Hematopoietic multipotent progenitor cell treated with erythropoietin and hydrocortisone succinate and interleukin-3 and kit ligand, for 6 days (in vitro differentiated cells): ENCODE measurements around the gene NR2C2AP.

ENCODE experiments used
- DNase-seq: peaks from one replicate; pipeline ENCODE4 v3.0.0-alpha.2; 2015

Gene NR2C2AP

DNA sequence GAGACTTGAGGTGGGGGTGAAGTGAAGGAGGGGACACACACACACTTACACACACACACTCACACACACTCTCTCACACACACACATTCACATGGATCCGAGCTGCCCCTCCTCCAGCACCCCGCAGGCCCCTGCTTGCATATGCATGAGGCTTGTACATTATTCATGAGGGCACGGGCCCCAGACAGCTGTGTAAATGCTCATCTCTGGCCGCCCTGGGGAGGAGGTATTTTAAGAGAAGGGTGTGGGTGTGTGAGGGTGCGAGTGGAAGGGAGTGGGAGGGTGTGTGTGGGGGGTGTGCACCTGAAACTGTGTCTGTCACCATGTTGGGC, 10.9 kb upstream of the NR2C2AP start:
- no peak for DNase-seq

DNA sequence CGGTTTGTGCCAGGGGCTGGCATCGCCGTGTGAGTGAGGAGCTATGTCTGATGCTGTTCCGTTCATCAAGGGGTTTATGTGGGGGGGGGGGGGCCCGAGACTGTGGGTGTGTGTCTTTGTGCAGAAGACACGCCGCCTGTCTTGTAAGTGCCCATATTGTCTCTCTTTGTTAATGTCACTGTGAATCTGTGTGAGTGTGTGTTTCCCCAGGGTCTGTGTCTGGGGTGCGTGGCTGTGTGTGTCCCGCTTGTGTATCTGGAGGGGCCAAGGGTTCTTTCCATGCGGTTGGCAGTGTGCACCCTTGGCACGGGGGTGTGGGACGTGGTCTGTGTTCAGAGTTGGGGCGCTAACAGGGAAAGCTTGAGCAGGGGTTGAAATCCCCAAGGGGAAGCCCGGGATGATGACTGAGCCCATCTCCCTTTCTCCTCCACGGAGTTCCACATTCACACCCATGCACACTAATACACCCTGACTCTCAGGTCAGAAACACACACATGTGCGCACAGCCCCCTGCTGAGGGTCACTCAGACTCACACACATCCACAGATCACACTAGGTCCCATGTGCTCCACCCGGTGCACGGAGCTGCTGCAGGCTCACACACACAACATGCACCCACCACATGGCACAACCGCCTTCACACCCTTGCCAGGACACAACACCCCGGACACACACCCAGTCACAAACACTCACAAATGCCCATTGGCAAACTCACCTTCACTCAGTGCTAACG, 10.4 kb upstream of the NR2C2AP start:
- no peak for DNase-seq

DNA sequence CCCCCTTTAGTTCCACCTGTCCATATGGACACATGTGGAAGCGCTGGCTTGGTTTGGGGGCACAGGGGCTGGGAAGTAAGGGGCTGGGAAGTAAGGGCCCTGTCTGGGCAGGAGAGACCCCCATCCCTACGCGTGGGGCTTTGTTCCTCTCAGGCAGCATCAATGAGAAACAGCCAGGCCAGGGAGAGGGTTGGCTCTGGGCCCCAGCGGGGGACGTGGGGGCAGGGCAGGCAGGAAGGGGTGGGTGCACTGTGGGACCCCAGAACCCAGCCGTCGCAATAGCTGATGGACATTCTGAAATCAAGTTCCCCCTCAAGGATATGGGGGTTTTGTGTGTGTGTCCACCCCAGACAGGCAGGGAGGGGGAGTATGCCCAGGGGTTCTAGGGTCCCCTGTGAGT, 9.7 kb upstream of the NR2C2AP start:
- no peak for DNase-seq

DNA sequence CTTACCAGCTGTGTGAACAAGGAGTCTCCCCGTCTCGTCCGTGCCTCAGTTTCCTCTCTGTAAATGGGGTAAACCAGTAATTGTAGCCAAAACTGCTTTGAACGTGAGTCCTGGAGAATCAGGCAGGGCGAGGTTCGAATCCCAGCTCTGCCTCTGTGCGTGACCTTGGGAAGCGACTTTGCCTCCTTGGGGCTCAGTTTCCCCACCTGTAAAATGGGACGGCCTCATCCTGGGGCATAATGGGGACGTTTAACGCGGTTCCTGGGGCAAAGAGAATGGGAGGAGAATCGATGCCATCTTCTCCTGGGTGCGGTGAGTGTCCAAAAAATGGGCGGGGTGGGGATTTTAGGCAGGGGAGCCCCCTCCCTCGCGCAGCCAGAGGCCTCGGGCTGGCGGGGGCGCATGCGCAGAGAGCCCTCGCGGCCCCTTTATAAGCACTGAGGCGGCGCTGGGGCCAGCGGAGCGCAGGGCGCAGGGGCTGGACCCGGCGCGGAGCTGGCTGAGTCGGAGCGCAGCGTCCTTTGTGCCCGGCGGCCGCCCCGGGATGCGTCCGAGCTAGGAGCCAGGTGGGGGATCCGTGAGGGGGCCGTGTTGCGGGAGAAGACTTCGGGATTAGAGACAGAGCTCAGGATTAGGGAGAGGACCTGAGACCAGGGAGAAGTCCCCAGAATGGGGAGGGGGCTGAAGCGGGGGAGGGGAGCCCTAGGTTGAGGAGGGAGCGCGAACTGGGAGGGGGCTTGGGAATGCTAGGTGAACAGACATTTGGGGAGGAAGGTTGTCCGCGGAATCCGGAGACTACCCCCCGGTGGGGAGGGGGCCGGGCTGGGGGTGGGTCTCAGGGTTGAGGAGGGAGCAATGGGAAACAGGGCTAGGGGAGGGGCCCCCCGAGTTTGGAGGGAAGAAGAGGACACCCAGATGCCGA, 8.5 kb upstream of the NR2C2AP start, which contains the start of gene NCAN:
TSS of gene NCAN (plus strand) at position 460 of the 922 bp plus-strand sequence. CDS start 4,996 bp downstream, outside the sequence.
- DNase-seq: no peak

DNA sequence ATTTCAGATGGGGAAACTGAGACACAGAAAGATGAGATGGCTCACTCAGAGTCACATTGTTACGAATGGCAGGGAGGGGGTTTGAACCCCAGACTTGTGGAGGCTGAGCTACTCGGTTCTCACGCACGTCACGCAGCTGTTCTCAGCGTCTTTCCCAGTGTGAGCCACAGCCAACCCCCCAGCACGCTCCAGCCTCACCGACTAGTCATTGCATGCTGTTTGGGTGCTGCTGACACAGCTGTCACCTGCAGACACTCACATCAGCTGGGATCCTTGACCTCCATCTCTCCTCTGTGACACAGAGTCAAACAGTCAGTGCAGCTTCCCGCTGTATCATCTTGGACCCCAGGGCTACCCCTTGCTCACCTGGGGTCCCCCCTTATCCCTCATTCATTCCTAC, 6.2 kb upstream of the NR2C2AP start:
- DNase-seq: no peak

DNA sequence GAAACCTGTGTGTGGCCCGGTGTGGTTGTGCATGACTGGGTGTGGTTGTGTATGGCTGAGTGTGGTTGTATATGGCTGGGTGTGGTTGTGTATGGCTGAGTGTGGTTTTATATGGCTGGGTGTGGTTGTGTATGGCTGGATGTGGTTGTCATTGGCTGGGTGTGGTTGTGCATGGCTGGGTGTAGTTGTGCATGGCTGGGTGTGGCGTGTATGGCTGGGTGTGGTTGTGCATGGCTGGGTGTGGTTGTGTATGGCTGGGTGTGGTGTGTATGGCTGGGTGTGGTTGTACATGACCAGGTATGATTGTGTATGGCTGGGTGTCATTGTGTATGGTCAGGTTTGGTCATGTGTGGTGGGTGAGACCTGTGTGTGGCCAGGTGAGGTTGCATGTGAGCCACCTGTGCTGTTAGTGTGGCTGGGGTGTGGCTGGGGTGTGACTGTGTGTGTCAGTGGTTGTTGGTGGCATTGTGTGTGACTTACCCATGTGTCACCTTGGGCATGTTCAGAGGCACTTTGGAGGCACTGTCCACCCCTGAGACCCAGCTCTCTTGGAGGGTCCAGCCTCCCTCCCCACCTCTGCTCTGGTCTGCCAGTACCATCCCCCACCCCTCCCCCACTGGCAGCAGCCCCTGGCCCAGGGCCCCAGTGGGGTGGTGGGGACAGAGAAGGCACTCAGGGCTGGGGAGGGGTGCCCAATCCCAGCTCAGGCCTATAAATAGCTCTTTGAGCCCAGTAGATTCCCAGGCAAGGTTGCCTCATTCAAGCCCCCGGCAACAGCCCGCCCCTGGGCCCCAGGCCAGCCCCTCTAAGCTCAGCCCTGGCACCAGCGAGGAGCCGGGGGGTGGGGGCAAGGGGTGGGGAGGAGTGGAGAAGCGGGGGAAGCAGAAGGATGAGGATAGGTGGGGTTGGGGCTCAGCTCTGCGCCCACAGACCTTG, 4.7 kb upstream of the NR2C2AP start:
- DNase-seq: peak; percentile 73

DNA sequence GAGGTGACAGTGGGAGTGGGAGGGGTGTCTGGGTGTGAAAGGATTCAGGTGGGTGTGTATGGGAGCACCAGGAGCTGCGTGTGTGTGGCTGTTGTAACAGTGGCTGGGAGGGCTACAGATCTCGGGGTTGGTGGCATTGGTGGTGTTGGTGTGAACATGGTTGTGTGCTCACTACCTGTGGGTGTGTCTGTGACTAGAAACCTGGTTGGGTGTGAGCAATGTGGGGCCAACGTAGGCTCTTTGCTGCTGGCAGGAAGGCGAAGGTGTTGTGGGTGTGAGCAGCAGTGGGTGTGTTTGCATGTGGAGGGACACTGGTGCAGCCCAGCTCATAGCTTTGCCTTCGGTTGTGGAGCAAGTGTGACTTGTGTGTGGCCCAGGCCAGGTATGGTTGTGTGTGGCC, 3.7 kb upstream of the NR2C2AP start:
- DNase-seq: no peak

DNA sequence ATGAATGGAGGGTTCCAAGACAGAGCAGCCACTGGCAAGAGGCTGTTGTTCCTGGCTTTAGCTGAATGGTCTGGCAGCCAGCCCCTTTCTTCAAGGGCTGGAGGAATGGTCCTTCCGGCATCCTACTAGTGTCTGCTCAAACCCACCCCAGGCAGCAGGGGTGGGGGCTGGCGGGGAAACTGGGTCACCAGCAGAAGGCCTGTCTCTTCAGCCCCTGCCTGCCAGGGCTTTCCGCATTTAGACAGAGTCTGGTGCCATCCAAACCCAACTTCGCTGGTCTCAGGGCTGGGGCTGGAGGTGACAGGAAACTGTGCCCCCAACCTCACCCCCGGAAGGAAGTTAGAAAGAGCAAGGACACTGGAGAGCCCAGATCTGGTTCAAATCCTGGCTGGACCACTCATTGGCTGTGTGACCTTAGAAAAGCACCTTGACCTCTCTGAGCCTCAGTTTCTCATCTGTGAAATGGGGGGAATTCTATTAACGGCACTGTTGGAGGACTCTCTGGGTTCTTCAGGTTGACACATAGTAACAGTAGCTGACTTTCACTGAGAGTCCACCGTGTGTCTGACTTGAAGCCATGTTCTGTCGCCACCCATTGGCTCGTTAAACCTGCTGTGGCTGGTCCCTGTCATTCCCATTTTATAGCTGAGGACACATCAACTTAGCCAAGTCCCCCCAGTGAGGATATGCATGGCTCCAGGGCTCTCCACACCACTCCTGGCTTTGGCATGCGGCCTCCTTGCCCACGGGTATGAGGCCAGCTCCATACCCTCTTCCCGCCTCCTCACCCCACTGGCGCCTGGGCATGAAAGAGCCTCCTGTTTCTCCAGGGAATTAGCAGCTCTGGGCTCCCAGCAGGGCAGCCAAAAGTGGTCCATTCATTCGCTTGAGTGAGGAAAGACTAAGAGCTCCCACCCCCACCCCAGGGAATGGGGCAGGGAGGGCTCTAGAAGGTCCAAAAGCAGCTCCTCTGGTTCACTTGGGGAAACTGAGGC, 2.5 kb upstream of the NR2C2AP start:
- DNase-seq: no peak

DNA sequence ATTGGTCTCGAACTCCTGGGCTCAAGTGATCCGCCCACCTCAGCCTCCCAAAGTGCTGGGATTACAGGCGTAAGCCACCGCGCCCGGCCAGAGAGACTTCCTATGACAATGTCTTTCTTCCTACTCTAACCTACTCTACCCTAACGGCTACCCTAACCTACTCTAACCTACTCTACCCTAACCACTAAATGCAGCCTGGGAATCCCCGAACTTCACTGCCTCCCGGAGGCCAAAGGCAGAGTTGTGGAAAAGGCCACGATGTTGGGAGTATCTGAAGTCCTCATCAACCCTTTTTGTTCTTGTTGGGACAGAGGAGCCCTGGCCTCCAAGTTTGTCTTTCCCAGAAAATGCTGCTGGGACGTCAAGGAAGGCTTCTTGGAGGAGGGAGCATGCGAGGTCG, 967 bp upstream of the NR2C2AP start:
- DNase-seq: no peak

DNA sequence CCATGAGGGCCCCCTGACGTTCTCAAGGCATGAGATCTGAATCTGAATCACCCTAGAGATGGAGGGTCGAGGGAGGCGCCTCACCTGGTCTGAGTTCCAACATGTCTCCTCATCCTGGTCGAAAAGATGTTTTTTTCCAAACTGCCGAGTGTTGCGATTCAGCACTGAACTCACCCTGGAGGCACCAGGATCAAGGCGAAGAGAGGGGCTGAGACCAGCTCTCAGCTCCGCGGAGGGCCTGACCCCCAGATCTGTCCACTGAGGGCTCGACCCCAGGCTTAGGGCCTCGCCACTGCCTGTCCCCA, 555 bp downstream of the NR2C2AP start:
- DNase-seq: peak; percentile 27

DNA sequence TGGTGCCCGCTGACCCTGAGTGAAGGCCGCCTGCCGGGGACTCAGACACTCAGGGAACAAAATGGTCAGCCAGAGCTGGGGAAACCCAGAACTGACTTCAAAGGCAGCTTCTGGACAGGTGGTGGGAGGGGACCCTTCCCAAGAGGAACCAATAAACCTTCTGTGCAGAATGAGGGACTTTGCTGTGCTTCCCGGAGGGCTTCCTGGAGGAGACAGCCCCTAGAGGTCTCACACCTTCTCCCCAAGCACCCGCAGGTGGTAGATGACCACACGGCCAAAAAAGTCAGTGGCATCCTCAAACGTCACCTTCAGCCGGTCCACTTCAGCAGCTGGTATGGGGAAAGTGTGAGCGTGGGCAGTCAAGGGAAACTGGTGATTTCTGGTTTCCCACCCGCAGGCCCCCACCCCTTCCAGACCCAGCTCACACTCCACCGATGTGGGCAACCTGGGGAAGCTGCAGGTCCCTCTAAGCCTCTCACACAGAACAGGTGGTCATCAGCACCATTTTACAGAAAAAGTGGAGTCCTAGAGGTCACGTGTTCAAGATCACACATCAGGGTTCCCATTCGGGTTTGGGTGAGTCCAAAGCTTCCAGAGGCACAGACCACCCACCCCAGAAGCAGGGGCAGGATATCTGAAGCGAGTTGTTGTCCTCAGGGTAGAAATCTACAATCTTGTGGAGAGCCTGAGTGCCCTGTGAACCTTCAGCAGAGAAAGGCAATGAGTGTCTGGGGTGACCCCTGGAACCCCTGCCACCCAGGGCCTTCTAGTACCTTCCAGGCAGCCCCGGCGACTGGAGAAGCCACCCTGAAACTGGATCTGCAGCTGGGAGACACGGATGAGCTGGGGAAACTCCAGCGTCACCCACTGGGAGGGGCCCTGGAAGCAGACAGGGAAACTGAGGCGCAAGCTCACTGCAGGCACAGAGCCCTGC, 1.2 kb downstream of the NR2C2AP start:
- DNase-seq: no peak

DNA sequence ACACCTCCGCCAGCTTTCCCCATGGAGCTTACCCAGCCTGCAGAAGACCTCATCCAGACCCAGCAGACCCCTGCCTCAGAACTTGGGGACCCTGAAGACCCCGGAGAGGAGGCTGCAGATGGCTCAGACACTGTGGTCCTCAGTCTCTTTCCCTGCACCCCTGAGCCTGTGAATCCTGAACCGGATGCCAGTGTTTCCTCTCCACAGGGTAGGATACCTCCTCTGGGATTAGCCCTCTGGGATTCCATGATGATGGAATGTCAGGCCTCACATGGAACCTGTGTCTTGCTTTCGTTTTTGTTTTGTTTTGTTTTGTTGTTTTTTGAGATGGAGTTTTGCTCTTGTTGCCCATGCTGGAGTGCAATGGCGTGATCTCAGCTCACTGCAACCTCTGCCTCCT, 9.3 kb downstream of the NR2C2AP start:
- no peak for DNase-seq

DNA sequence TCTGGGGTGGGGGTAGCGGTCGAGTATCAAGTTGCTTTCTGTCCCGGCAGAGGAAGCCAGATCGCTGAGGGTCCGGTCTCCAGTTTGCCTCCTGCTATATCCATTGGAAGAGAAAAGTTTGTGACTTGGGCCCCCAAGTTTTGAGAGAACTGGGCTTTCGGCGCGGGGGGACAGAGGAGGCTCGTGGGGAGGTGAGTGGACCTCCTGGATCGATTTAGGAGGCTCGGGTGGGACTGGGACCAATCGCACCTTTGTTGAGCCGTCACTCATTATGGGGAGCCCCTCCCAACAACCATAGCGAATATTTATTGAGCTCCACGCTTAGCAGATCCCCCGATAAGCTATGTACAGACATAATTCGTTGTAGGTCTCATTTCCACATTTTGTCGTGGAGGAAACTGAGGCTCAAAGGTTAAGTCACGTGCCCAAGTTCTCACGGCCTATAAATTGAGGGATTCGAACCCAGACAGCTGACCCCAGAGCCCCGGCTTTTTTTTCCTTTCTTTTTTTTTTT, 10.2 kb downstream of the NR2C2AP start:
- peak; percentile 74 for DNase-seq

DNA sequence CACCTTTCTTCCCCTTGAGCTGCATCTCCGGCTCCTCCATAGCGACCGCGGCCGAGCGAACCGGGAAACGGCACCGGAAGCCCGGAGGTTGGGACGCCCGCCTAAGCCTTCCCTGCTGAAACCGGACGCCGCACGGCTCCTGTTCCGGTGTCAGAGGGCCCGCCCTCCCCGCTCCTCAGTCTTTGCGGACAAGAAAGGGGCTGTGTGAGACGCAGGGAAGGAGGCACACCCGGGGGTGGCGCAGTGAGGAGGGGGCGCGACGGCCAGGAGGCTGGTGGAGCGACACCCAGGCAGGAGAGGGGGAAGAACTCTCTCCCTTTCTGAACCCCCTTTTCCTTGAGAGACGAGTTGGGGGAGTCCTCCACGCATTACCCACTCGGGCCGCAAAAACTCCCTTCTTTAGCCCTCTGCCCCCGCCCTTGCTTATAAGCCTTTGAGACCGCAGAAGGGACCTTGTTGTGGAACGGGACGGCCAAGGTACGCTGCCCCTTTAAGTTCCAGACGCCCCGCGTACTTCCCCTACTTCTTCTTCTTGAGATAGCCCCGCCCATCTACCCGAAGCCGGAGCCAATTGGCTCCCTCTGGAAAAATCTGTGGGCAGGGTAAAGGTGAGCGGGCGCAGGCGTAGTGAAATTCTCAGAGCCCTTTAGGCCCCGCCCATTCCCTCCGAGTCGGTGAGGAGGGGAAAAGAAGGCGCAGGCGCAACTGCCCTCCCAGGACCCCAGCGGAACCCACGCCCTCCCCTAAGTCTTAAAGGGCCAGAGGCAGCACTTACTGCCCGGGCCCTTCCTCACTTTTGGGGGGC, 10.9 kb downstream of the NR2C2AP start, which contains the start of the genes BORCS8 and RFXANK:
TSS of gene BORCS8 (minus strand) at position 75 of the 805 bp plus-strand sequence. CDS start at position 40, 35 bp downstream.
TSS of gene RFXANK (plus strand) at position 181 of the 805 bp plus-strand sequence. CDS start 1,689 bp downstream, outside the sequence.
- peak; percentile 100 for DNase-seq

DNA sequence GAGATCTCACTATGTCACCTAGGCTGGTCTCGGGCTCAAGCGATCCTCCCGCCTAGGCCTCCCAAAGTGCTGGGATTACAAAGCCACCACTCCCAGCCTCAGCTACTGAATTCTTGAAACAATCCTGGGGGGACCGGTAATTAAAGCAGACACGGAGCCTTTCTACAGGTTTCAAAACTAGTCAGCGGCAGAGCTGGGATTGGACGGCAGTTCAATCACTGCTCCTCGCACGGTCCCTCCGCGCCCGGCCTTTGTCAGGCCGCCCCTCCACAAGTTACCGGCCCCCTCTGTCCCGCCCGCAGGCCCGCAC, 11.5 kb downstream of the NR2C2AP start:
- no peak for DNase-seq

DNA sequence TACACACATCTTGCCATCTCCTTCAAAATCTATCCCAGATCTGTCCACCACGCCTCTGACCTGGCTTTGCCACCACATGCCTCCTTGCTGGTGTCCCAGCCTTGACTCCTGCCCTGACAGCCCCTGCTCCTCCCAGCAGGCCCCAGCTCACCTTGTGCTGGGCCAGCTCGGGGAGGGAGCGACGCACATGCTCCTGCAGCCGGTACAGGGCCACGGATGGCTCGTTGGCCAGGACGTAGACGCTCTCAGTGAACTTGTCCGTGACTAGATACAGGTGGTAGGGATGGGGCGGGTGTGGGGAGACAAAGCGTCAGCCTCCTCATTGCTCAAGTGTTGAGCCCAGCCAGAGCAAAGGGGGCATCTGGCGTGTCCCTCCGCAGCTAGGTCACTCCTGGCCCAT, 16.5 kb downstream of the NR2C2AP start:
- no peak for DNase-seq

DNA sequence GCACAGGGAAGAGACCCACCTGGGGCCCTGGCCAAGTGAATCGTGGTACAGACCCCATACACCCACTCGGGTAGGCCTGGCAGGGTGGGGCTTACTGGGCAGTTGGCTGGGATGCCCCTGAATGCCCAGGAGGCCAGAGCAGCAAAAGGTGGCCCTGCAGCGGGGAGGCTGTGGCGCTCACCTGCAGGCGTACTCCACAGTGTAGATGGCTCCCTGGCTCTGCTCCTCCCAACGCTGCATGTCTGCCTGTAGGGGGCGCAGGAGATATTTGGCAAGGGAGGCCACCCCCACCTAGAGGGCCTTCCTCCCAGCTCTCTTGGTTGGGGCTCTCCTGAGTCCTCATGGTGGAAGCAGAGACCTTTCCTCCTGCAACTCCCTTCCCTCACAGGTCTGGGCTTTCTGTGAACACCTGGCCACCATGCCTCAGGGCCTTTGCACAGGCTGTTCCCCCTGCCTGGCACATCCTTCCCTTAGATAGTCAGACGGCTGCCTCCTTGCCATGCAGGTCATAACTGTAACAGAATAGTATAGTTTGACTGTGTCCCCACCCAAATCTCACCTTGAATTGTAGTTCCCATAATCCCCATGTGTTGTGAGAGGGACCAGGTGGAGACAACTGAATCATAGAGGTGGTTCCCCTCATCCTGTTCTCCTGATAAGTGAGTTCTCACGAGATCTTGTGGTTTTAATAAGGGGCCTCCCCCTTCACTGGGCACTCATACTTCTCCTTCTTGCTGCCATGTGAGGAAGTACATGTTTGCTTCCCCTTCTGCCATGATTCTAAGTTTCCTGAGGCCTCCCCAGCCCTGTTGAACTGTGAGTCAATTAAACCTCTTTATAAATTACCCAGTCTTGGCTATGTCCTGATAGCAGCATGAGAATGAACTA, 17.1 kb downstream of the NR2C2AP start:
- peak; percentile 81 for DNase-seq

DNA sequence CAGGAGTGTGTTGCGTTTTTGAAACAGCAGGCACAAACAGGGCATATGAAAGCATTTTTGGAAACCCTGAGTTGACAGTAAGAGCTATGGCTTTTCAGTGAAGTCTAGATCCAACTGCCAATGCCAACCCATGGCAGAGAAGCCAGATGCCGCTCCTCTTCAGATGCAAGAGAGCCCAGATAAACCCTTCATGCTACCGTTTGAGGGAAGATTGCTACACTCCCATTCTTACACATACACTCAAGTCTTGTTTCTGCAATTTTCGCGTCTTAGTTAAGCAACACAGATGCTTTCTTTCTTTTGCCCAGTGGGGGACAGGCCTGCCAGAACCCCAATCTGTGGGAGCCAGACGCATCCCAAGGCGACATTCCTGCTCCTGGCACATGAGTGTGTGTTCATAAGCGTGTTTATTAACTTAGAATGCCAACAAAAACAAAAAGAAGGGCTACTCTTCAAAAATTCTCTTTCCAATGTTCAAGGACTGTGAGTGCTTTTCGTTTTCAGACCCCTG, 21.7 kb downstream of the NR2C2AP start:
- DNase-seq: peak; percentile 52
